Hematopoietic multipotent progenitor cell treated with erythropoietin and hydrocortisone succinate and interleukin-3 and kit ligand, for 8 days (in vitro differentiated cells): ENCODE measurements around the gene ELAVL4.
"Not testable (repeated sequence)": the region's sequence is repeated elsewhere in the genome, so short reads cannot be mapped to it uniquely, and the experiment has no call there.

Experiments
- DNase-seq: peaks from one replicate; pipeline ENCODE4 v3.0.0-alpha.2; 2015

Gene ELAVL4

GRCh38 chr1:50126927-50127715 is 18.4 kb downstream of the ELAVL4 start:
- no peak for DNase-seq

- no peak for DNase-seq
Observed at GRCh38 chr1:50129201-50129600, 20.5 kb downstream of the ELAVL4 start.

GRCh38 chr1:50132347-50132894 is 23.7 kb downstream of the ELAVL4 start:
- DNase-seq: no peak

DNA sequence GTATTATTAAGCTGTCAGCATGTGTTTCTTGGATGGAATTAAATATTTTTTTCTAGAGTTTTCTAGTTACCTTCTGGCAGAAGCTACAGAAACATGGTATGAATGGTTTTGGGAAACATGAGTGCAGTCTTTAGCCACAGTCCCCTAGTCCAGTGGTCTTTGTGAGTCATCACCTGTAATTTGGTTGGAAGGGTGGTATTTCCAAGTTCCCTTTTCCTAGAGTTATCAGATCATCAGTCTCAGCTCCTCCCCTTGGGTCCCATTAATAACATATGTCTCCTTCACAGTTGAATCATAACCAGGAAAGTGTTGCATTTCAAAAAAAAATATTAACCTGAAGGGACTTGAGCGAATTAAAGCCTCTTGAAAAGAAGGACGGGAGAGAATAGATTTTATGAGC is 27.0 kb downstream of the ELAVL4 start:
- DNase-seq: no peak

DNA sequence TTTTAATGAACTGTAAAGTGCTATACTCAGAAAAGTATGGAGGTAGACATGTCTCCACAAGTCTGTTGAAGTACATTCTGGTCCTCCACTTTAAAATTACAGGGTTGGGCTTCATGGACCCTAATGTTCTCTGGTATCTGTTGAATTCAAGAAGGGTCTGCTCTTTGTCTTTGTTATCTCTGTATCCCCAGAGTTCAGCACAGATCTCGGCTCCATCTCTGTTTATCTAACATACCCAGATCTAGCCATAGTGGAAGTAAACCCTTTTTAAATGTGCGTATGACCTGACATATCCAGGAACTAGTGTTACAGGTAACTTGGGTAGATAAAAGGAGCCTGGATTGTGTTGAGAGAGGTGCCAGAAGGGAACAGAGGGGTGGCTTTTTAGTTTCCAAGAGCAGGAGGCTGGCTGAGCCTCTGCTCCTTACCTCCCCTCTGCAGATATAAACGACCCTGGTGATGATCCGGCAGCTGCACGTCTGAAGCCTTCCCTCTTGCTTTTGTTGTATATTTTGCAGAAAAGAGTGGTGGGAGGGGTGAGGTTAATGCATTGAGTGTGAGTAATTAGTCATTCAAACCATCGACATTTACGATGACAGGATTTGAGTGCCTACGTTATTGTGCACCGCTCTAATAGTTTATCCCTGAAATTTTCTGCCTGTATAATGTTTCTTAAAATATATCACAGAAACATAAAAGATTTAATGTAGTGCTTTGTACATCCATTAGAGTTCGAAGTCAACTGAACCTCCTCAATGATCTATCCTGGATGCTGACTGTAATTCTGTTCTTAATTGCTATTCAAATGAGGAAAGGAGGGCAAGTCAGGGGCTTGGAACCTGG is 30.8 kb downstream of the ELAVL4 start:
- no peak for DNase-seq

- no peak for DNase-seq
Observed at GRCh38 chr1:50140182-50140447, 31.4 kb downstream of the ELAVL4 start.

GRCh38 chr1:50147191-50147850 is 38.6 kb downstream of the ELAVL4 start:
- no peak for DNase-seq

DNA sequence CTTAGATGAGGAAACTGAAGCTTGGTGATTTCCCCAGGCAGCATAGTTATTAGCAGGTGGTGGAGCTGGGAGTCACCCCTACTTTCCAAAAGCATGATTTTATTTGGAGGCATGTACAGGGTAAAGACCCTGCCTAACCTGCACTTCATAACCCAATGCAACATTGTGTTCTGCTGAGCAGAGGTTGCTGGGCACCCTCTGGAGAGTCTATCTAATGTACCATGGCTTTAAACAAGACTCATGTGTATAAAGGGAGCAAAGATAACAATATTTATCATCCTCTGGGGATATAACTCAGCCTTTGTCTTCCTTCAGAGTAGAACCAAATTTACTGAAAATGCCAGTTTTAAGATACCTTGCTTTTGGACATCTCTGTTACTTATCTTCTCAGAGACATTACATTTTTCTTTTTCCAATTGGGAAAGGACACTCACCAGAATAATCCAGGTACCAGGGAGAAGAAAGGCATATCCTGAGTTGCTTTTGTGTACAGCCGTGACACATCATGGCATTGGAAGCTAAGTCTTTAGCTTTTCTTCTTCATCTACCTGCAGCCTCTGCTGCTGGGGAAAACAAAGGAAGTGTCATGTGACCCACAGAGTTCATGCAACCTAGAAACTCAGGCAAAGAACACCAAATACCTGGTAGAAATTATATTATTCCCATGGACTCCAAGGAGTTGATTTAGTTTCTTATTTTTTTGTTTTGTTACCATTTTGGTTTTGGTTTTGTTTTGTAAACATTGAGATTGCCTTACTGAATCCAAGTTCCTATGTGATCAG is 39.6 kb downstream of the ELAVL4 start:
- no peak for DNase-seq

- no peak for DNase-seq
Observed at GRCh38 chr1:50152236-50152635, 43.5 kb downstream of the ELAVL4 start.

GRCh38 chr1:50155541-50155940 is 46.8 kb downstream of the ELAVL4 start:
- no peak for DNase-seq

DNA sequence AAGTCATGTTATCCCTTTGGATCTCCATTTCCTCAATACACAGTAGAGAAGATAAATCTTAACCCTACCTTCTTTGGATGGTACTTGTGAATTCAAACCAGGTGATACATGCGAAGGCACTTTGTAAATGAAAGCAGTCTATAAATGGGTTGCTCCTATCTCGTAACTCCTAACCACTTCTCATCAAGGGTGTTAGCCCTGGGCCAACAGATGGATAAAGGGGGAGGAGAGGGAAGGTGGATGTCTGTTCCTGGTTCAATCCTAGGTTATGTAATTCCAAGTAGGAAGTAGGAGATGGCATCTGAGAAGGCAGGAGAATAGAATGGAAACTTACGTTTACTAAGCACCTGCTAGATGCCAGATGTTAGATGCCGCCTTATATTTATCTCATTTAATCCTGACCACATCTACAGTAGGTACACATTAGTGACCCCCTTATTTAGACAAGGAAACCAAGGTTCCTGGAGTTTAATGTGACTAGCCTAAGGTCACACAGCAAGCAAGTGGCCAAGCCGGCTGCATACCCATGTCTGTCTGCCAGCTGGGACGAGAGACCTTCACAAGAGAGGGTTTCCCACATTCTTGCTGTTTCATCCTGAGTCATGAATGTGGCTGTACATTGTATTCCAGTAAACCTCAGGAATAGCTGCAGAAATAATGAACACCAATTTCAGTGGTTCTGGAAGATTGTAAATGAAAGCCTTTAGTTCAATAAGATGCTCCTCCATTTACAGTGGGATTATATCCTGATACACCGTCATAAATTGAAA is 47.7 kb downstream of the ELAVL4 start:
- DNase-seq: no peak

GRCh38 chr1:50157306-50157941 is 48.7 kb downstream of the ELAVL4 start:
- DNase-seq: no peak

DNA sequence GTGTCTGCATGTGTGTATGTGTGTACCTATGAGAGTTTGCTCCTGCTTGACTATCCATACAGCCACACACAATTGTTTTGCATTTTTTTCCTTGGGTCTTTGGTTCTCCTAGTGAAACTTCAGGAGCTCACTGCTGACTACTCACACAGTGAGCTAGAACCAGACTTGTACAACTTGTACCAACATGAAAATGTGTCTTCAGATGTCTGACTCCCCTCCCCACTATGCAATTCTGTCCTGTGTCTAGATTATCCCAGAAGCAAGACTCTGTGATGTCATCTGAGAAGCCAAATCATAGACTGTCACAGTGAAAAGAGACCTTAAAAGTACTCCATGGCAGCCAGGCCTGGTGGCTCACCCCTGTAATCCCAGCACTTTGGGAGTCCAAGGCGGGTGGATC is 49.7 kb downstream of the ELAVL4 start:
- DNase-seq: no peak

- DNase-seq: no peak
Observed at GRCh38 chr1:50163680-50164079, 55.0 kb downstream of the ELAVL4 start.

DNA sequence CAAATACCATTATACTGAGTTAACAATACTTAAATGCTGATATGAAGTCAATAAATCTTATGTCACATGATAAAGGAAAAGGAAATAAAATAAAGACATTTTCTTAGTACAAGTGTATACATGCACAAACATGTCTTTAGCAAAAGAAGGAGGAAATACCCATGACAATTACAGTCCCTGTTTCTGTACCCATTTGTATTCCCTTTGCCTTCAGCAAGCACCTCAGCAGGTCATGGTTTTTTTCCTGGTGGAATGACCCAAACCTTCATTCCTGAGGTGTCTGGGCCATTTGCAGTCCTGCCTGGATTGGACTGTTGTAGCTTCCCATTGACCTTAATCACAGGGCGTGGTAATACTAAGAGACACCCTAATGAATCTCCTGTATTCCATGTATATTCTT is 57.6 kb downstream of the ELAVL4 start:
- not testable (repeated sequence) for DNase-seq

GRCh38 chr1:50172299-50172698 is 63.6 kb downstream of the ELAVL4 start:
- DNase-seq: no peak

DNA sequence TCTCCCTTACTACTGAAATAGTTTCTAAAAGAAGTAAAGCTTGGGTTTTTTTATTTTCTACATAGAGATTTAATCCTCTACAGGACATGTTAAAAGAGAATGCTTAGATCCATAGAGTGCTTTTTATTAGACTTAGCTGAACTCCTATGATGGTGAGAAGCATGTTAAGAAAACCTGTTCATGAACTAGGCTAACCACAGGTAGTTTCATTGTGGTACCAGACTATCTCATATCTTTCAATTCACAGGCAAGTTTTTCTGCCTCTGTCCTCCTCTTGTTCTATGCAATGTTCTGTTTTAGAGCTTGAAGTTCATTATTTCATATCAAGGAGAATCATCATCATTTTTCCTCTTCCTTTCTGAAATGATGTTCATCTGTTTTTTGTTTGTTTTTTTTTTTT is 65.4 kb downstream of the ELAVL4 start:
- no peak for DNase-seq

- no peak for DNase-seq
Observed at GRCh38 chr1:50175719-50176639, 67.3 kb downstream of the ELAVL4 start.

- DNase-seq: no peak
Observed at GRCh38 chr1:50177994-50178393, 69.3 kb downstream of the ELAVL4 start.

DNA sequence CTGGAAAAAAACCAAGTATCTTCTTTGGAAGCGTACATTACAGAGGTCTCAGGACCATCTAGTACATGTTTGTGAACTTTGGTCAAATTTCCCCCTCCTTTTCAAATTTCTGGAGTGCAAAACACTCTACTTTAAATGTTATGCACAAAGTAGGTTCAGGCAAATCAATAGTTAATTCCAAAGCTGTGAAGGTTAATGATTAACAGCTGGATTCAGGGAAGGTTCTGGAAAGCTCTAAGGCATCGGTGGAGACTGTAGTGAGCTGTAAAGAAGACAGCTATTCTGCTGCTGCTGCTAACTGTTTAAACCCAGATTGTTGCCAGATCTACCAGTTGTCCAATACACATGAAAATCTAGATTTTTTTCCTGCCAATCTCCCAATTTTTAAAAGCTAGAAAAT is 70.9 kb downstream of the ELAVL4 start:
- no peak for DNase-seq
